Measurements from ENCODE around the gene AOC3. TPM values are rescaled to one million over a fixed set of nuclear protein-coding genes. Genes with fewer than 3 reads are reported as not detected.

The AOC3 gene
- total and polyA plus RNA-seq, 2 of the 13 experiments (the other 11 are each of a cell fraction or from before 2014, with no cell fraction given), result 8.7 to 51.7 TPM

DNA sequence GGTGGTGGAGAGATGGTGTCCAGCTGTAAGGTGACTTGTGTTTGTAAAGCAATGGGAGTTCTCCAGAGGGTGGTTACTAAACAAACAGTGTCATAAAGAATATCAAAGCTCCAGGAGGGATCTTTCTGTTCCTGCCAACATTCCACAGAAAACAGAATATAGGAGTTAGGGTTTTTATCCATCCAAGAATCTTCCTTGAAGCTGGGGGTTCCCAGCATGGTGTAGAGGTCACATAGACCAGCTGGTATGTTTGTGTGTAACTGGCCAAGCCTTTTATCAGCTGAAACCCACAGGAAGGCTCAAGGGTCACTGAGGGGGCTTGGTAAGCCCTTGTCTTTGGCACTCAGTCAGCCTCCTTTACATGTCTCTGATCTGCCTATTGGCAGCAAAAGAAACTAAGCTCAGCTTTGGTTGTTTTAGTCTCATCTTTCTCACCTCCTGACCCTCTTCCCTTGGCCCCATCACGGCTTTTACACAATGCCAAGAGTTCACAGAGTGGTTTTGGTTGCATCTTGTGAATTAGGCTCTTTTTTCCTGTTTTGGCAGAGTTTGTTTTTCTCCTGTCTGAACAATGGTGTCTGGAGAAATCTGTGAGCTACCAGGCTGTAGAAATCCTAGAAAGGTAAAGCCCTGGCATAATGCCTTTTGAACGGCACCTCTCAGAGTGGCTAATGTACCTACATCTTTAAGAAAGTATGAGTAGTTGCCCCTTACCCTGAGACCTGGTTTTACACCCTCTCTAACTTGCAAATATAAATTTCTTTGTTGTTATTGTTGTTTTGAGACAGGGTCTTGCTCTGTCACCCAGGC, 47.7 kb upstream of the AOC3 start (continued):
- TF ChIP-seq ZNF558 (CRISPR knock-in tag; IDR thresholded peaks at IDR 0.05; ENCODE audit: borderline replicate concordance), result no peak
- TF ChIP-seq ZZZ3 (CRISPR knock-in tag; IDR thresholded peaks at IDR 0.05; ENCODE audit: borderline replicate concordance), result no peak
- TF ChIP-seq MAFF (IDR thresholded peaks at IDR 0.05; ENCODE audit: low read depth, low read length), result no peak
- TF ChIP-seq ZNF12 (CRISPR knock-in tag; IDR thresholded peaks at IDR 0.05), result no peak
- no peak for TF ChIP-seq HOXA9 (CRISPR knock-in tag; IDR thresholded peaks at IDR 0.05; ENCODE audit: borderline replicate concordance)
- TF ChIP-seq YY1 (IDR thresholded peaks at IDR 0.05; ENCODE audit: insufficient read depth, insufficient replicate concordance, low read depth, low read length), result no peak
- TF ChIP-seq ZBTB20 (CRISPR knock-in tag; IDR thresholded peaks at IDR 0.05; ENCODE audit: borderline replicate concordance, low read depth), result no peak
- TF ChIP-seq PREB (CRISPR knock-in tag; IDR thresholded peaks at IDR 0.05), result no peak
- peak; percentile 67 for TF ChIP-seq ZNF605 (CRISPR knock-in tag; IDR thresholded peaks at IDR 0.05)
- no peak for TF ChIP-seq TMF1 (CRISPR knock-in tag; IDR thresholded peaks at IDR 0.05; ENCODE audit: low read depth)
- TF ChIP-seq ZNF564 (CRISPR knock-in tag; IDR thresholded peaks at IDR 0.05), result 0 out of 2 replicates have a peak, but pooled peaks have one; percentile 11
- no peak for TF ChIP-seq ZBTB1 (CRISPR knock-in tag; IDR thresholded peaks at IDR 0.05; ENCODE audit: borderline replicate concordance)
- TF ChIP-seq ARHGAP35 (CRISPR knock-in tag; IDR thresholded peaks at IDR 0.05; ENCODE audit: borderline replicate concordance), result no peak
- peak; percentile 36; the same call in 1 of the 2 replicates for TF ChIP-seq FOXO1 (CRISPR knock-in tag; IDR thresholded peaks at IDR 0.05)
- peak; percentile 31; the same call in 1 of the 2 replicates for TF ChIP-seq MIXL1 (CRISPR knock-in tag; IDR thresholded peaks at IDR 0.05)
- no peak for TF ChIP-seq KAT2B (IDR thresholded peaks at IDR 0.05; ENCODE audit: borderline replicate concordance, low read depth, low read length)
- no peak for TF ChIP-seq FOSL2 (CRISPR knock-in tag; IDR thresholded peaks at IDR 0.05)
- no peak for TF ChIP-seq ZFP36 (IDR thresholded peaks at IDR 0.05; ENCODE audit: borderline replicate concordance, low read depth, low read length, partially characterized antibody)
- TF ChIP-seq ZSCAN31 (CRISPR knock-in tag; IDR thresholded peaks at IDR 0.05; ENCODE audit: low read depth), result no peak
- no peak for TF ChIP-seq ZBTB40 (IDR thresholded peaks at IDR 0.05)
- TF ChIP-seq ZBTB40 (CRISPR knock-in tag; IDR thresholded peaks at IDR 0.05), result no peak

All from HepG2 (cell line).